ENCODE results near the gene NDUFA5.

The NDUFA5 gene

DNA sequence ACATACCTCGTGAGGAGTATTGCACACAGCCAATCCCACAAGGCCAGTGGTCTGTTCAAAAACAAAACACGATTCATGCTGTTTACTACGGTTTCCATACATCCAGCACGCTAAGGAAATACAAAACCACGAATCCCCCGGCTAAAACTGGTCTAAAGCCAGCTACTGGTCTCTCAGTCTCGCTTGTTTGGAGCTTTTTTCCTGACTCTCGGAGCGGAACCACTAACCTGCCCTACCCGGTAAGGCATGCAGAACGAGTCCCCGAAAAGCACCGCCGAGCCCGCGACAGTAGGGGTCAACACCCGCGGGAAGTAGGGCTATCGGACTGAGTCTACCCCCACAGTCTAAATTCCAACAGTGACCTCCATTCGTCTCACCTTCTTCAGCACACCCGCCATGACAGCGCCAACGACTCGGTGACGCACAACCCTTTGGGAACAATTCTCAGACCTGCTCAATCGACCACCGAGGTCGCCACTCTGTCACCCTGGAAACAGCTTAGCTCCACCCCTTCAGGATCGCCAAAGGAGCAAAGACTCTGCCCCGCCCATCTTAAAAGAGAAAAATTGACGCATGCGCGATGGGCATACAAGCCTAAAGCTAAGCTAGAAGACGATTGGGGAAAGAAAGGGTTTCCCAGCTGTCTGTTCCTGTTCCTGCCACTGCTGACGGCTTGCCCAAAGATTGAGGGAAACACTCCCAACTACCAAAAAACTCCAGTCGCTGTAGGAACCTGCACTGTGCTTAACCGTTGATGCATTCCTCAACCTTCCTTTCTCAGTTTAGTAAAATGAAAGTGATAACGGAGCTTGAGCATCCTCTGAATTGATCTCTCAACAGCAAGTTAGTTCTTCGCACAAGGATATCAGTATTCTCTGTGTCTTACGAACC lies at the start of gene NDUFA5:
Gene NDUFA5, minus strand, starts transcription at position 421 of the 891 bp plus-strand sequence. Its CDS starts 23 bp downstream, at position 398.
- peak; percentile 97 to 99 for DNase-seq

DNA sequence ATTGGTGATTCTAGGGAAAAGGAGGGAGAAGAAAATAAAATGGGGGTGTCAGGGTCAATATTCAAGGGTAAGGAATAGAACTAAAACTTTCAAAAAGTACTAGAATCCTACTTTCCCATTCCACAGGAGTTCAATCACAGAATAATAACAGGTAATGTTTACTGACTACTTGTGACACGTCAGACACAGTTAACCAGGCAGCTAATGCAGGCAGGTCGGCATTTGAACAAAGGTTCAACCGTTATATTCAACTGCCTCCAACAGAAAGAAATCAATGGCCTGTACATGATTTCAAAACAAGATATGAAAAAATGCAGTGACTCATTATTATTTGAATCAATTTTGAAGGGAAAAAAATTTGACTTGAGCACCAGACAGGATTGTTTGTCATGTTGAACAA lies 47.1 kb upstream of the NDUFA5 start:
- no peak for DNase-seq

GRCh38 chr7:123602648-123603047 lies 45.0 kb upstream of the NDUFA5 start:
- no peak for DNase-seq

DNA sequence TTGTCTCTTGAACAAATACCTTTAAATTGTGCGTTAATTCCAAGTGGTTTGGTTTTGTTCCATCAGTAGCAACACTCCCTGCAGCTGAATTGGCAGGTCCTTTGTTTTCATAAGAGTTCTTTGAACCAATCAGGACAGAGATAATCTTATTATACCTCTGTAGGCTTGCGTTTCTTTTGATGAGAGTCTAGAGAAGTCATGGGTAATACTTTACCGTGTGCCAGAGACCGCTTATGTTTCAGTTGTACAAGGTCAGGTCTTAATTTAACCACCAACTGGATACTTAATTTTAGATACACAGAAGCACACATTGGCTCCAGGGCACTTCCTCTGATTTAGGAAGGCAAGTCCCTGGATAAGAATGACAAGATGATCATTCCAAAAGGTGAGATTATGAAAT lies 43.9 kb upstream of the NDUFA5 start, which contains the start of gene ASB15:
Gene ASB15, plus strand, starts transcription at position 292 of the 400 bp plus-strand sequence. CDS start 12,682 bp downstream, outside the sequence.
- no peak for DNase-seq

- DNase-seq, result no peak
Observed at GRCh38 chr7:123600876-123601275, 43.3 kb upstream of the NDUFA5 start.

- no peak for DNase-seq
Observed at GRCh38 chr7:123599766-123600165, 42.1 kb upstream of the NDUFA5 start.

DNA sequence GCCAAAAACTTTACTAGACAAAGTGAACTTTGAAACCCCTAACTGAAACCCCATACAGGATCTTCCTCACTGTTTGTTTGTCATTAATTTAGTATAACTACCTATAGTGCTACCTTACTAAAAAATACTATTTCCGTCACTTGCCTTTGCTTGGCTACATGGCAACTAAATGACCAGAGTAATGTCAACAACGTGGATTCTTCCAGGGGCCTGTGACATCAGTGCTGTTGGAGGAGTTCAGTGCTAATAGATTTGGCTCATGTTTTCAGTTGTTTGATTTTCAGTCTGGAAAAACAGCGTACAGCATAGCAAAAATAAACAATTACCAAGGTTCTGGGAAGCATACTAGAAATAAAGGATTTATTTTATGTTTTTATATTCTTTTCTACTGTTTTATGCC lies 41.0 kb upstream of the NDUFA5 start:
- no peak for DNase-seq

GRCh38 chr7:123594813-123595241 lies 37.2 kb upstream of the NDUFA5 start:
- DNase-seq, result no peak

GRCh38 chr7:123588376-123588775 lies 30.8 kb upstream of the NDUFA5 start:
- no peak for DNase-seq

GRCh38 chr7:123583821-123584220 lies 26.2 kb upstream of the NDUFA5 start:
- DNase-seq, result no peak

DNA sequence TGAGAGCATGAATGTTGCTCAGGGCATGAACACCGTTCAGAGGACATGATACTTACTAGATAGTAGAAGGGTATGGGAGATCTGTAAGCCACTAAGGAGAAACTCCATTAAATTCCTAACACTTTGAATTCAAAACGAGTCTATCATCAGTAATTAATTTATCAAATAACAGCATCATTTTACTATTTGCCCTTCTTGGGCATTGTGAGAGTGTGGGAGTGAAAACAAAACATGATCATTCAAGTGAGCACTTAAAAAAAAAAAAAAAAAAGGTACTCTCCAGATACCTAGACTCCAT lies 23.5 kb upstream of the NDUFA5 start:
- DNase-seq, result no peak

- peak in 1 of 2 donors; percentile 6 for DNase-seq
Observed at GRCh38 chr7:123580406-123581161, 23.0 kb upstream of the NDUFA5 start.

DNA sequence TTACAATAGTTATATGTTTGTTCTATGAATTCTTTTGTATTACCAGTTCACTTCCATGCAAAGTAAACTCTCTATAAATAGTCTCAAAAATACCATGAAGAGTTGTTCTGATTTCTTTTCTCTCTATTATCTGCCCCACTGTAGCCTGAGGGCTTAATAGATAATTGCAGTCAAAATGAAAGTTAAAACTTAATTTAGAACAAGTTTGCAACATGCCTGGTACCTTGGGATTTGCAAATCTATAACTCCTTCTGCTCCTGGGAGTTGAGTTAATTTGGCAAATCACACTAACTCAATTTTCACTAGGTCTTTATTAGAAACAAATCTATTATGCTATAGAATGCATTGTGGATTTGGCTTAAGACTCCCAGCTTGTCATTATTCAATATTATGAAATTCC lies 21.8 kb upstream of the NDUFA5 start:
- no peak for DNase-seq

GRCh38 chr7:123573896-123574467 lies 16.4 kb upstream of the NDUFA5 start:
- DNase-seq, result no peak

DNA sequence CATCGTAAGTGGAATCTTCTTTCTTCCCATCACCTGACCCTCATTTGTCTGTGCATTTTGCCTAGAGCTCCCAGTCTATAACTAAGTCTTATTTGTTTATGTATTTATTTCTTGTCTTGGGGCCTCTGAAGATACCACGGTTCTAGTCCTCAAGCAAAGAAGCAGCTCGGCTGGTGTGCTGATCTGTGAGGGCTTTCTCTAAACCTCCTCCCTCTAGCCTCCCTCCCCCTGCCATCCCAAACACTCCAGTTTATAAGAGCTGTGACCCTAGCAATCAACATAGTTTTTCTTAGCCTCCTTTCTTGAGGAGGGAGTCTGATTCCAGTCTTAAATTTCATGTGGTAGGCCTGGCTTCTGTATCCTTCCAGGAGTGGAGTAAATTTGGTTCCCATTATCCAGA lies 15.7 kb upstream of the NDUFA5 start:
- DNase-seq, result no peak

- DNase-seq, result no peak
Observed at GRCh38 chr7:123571684-123572083, 14.1 kb upstream of the NDUFA5 start.

DNA sequence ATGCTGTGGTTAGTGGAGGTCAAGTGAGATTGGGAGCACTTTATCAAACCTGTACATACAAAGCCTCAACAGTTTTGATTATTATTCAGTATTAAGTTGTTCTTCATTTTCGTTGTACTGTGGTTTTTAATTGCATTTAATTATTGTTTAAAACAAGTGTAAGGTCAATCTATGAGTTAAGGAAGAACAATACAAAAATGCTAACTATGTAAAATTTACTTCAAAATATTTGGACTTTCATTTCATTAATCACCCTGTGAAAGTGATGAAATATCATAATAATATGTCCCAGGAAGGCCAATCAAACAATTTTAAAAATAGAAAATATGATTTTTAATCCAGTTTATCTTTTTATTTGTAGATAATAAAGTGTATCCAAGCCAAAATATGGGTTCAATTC lies 13.6 kb upstream of the NDUFA5 start:
- DNase-seq, result no peak

DNA sequence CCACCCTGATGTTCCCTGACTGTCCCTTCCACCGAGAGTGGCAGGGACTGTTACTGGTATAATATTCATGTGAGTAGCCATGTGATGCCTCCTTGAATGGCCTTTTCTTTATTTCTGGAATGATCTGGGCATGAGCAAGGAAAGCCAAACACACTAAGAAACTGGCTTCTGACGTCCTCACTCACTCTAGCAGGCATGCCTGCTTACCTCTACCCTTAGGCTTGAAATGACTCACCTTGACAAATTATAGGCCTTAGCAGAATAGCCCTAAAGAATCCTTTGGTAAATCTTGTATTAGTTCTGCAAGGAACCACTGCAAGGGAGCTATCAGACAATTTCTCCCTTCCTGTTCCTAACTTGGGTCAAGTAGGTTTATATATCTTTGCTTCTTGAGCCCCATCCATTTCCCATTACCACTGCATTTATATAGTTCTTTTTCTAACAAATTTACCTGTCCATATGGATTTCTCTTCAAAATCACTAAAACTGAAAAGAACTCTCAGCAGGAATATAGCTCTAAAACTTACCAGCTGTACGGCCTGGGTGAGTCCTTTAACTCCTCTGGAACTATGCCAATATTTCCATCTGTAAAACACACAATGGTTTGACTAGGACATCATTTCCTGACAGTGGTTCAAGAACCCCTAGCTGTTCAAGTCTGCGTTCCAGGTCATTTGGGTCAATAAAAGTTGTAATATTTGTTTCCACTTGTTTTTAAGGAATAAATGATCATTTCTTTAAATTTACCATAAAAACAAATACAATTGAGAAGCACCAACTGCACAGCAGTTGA lies 13.0 kb upstream of the NDUFA5 start:
- no peak for DNase-seq

- no peak for DNase-seq
Observed at GRCh38 chr7:123569352-123570010, 11.9 kb upstream of the NDUFA5 start.

DNA sequence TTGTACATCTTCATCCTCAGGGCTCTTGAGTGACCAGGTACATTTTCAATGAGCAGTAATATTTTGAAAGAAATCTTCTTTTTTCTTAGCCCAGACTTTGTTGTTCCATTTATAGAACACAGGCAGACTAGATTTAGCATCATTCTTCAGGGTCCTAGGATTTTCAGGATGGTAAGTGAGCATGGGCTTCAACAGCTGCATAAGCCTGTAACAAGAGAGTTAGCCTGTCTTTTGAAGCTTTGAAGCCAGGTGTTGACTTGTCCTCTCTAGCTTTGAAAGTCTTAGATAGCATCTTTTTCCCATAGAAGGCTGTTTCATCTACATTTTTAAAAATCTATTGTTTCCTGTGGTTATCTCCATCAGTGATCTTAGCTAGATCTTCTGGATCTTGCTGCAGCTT lies 4.5 kb upstream of the NDUFA5 start:
- DNase-seq, result no peak

GRCh38 chr7:123558289-123558874 lies 764 bp upstream of the NDUFA5 start:
- no peak for DNase-seq

GRCh38 chr7:123557016-123557397 lies 611 bp downstream of the NDUFA5 start:
- no peak for DNase-seq

Measured in hippocampal formation (tissue), 2 donors.